ENCODE results near the gene MTAP.

DNA sequence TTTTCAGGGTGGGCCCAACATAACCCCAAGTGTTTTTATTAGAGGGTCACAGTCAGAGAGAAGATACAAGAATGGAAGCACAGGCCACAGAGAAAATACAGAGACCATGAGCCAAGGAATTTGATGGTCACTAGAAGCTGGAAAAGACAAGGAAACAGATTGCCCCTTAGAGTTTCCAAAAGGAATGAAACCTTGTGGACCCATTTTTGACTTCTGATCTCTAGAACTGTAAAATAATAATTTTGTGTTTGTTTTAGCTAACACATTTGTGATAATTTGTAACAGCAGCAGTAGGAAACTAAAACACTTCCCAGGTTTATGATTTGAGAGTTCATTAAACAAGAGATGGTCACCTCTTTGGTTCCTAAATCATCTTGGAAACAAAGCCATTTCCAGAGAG, 169.9 kb downstream of the MTAP start:
- TF ChIP-seq, protein P1, sequence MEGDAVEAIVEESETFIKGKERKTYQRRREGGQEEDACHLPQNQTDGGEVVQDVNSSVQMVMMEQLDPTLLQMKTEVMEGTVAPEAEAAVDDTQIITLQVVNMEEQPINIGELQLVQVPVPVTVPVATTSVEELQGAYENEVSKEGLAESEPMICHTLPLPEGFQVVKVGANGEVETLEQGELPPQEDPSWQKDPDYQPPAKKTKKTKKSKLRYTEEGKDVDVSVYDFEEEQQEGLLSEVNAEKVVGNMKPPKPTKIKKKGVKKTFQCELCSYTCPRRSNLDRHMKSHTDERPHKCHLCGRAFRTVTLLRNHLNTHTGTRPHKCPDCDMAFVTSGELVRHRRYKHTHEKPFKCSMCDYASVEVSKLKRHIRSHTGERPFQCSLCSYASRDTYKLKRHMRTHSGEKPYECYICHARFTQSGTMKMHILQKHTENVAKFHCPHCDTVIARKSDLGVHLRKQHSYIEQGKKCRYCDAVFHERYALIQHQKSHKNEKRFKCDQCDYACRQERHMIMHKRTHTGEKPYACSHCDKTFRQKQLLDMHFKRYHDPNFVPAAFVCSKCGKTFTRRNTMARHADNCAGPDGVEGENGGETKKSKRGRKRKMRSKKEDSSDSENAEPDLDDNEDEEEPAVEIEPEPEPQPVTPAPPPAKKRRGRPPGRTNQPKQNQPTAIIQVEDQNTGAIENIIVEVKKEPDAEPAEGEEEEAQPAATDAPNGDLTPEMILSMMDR (optimal IDR thresholded peaks at IDR 0.05 in 1 of 3, IDR thresholded peaks at IDR 0.05 in 1 of 3, conservative IDR thresholded peaks at IDR 0.05 in 1 of 3; ENCODE audit: extremely low read depth in 1 of 3, insufficient read depth in 2 of 3, low read length in 3 of 3): no peak
- TF ChIP-seq EZH2 (IDR thresholded peaks at IDR 0.05; ENCODE audit: low read length): no peak
